Measurements from ENCODE around the gene HOOK2.
A peak's percentile ranks its signal among the peaks of the same experiment; 100 is the strongest.

Gene HOOK2

DNA sequence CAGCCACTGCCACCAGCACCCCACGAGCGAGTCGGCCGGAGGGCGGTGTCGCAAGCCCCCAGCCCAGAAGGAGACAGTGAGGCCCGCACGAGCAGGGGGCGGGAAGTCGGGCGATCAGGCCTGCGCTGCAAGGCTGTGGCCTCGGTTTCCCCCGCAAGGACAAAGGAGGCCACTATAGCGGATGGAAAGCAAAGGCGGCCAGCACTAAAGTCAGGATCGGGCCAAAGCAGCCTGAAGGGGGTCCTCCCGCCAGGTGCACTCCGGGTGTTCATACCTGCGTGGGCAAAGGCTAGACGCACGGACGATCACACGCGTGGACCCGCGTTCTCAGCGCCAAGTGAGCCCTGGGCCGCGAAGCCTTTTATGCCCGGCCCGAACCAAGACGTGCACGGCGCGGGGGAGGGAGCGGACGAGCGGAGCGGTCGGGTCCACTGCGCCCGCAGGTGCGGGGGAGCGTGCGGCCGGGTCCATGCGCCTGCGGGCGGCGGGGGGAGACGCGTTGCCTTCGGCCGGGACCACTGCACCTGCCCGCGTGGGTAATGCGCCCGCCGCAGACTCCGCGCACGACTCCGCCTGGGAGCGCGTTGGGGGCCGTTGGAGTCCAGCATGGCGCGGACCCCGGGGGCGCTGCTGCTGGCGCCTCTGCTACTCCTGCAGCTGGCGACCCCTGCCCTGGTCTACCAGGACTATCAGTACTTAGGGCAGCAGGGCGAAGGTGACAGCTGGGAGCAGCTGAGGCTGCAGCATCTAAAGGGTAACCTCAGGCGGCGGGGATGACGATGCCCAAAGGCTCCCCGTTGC lies 26.3 kb upstream of the HOOK2 start, which contains the start of the genes PRDX2 and THSD8:
TSS of gene PRDX2 (minus strand) at position 335 of the 801 bp plus-strand sequence. CDS start 539 bp downstream, outside the sequence.
TSS of gene THSD8 (plus strand) at position 604 of the 801 bp plus-strand sequence. CDS start at position 607, 3 bp downstream.
- TF ChIP-seq, protein P1, sequence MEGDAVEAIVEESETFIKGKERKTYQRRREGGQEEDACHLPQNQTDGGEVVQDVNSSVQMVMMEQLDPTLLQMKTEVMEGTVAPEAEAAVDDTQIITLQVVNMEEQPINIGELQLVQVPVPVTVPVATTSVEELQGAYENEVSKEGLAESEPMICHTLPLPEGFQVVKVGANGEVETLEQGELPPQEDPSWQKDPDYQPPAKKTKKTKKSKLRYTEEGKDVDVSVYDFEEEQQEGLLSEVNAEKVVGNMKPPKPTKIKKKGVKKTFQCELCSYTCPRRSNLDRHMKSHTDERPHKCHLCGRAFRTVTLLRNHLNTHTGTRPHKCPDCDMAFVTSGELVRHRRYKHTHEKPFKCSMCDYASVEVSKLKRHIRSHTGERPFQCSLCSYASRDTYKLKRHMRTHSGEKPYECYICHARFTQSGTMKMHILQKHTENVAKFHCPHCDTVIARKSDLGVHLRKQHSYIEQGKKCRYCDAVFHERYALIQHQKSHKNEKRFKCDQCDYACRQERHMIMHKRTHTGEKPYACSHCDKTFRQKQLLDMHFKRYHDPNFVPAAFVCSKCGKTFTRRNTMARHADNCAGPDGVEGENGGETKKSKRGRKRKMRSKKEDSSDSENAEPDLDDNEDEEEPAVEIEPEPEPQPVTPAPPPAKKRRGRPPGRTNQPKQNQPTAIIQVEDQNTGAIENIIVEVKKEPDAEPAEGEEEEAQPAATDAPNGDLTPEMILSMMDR (IDR thresholded peaks at IDR 0.05): no peak

DNA sequence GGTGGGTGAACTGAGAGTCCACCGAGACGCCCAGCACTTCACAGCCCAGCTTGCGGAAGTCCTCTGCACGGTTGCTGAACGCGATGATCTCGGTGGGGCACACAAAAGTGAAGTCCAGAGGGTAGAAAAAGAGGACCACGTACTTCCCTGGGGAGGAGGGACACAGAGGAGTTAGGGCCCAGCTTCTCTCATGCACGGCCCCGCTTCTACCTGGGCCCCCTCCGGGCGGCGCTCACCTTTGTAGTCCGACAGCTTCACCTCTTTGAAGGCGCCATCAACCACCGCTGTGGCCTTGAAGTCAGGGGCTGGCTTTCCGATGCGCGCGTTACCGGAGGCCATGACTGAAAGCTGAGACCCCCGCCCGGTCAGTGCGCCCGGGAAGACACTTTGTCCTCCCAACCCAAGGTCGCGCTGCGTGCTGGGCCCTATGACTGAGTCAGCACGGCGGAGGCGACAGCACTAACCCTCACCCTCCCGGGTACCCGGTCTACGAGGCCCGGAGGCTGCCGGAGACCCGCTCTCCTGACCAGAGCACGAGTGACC lies 25.6 kb upstream of the HOOK2 start:
- TF ChIP-seq, protein P1 (IDR thresholded peaks at IDR 0.05): no peak

DNA sequence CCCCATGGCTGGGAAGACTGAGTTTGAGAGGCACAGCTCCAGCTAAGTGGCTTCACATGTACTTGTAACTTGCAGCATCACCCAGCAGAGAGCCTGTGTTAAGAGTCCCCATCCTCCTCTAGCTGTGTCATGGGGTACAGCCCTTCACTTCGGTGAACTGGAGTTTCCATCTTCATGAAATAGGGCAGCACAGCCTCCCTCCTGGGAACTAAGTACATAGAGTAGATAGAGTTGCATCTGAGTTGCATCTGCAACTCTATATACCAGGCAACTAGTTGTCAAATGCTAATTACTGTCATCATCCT lies 25.1 kb upstream of the HOOK2 start:
- TF ChIP-seq, protein P1 (IDR thresholded peaks at IDR 0.05): no peak

DNA sequence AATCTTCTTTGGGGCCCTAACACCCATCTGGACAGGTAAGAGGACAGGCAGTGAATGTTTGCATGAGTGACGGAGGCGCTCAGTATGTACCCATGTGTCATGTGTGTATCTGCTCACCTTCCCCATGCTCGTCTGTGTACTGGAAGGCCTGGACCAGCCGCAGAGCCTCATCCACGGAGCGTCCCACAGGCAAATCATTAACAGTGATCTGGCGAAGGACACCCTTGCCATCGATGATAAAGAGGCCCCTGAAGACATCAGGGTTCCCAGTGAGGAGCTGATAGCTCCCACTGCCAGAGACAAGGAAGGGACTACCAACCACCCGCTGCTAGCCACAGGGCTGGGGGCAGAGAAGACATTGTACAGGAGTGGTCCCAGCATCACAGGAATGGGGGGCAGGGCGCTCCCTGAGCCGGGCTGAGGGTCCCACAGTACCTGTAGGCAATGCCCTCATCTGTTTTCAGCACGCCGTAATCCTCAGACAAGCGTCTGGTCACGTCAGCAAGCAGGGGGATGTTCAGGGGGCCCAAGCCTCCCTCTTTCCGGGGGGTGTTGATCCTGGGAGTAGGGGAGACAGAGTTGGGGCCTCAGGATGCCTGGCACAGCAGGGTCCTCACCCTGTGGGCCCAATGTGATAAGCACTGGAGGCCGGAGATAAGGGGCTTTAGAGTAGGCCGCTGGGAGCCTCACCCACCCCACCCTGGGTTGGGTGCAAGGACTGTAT lies 24.6 kb upstream of the HOOK2 start:
- TF ChIP-seq, protein P1 (IDR thresholded peaks at IDR 0.05): no peak

DNA sequence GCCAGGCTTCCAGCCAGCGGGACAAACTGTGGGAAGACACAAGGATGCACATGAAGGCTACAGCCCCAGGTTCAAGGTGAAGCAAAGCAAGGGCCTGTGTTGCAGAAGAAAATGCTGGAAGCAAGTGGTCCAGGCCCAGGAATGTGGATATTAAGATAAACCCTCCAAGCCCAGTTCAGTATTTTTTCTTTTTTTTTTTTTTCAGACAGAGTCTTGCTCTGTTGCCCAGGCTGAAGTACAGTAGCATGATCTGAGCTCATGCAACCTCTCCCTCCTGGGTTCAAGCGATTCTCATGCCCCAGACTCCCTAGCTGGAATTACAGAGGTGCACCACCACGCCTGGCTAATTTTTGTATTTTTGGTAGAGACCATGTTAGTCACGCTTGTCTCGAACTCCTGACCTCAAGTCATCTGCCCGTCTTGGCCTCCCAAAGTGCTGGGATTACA lies 21.8 kb upstream of the HOOK2 start:
- TF ChIP-seq, protein P1 (IDR thresholded peaks at IDR 0.05): no peak

DNA sequence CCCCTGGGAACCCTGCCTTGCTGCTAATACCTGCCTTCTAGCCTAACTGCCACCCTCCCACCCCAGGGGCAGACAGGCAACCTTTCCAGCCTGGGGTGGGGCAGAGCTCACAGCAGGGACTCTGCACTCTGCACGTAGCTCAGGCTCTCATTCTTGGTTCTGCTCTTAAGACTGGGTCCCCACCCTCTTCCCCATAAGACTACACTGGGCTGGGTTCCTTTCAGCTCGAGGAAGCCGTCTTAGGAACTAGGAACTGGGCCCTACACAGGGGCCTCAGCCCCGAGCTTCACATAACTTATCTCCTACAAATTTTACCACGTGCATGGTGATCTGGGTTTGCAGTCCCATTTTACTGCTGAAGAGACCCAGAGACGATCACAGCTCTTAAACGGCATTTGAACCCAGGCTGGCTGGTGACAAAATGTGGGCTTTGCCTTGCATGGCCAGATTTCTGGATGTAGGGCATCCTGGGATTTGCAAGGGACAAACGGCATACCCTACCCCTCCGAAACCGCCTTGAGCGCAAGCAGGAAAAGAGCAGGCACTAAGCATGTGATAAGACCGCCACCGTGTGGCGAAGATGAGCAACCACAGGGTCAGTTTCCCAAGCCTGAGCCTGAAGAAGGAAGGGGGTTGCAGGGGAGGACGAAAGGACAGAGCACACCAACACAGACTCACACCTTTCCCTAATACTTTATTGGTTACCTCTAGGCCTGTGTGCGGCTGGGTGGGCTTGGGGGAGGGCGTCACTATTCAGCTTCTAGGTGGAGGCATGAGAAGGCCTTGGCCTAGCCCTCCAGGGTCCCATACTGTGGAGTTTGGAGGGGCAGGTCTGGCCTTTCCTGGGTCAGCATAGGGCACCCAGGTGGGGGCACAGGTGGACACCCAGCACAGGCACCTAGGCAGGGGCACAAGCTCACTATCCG lies 21.1 kb upstream of the HOOK2 start:
- TF ChIP-seq, protein P1 (IDR thresholded peaks at IDR 0.05): peak; percentile 93

DNA sequence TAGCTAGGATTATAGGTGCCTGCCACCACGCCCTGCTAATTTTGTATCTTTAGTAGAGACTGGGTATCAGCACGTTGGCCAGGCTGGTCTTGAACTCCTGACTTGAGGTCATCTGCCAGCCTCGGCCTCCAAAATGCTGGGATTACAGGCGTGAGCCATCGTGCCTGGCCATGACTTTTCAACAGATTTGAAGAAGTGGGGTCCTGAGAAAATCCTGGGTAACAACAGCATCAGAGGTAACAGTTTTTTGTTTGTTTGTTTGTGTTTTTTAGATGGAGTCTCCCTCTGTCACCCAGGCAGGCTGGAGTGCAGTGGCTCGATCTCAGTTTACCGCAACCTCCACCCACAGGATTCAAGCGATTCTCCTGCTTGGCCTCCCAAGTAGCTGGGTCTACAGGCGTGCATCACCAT lies 19.6 kb upstream of the HOOK2 start:
- TF ChIP-seq, protein P1 (IDR thresholded peaks at IDR 0.05): no peak
